Ovary (tissue), 3 donors: ENCODE measurements around the gene DUT.

Source experiments
- EP300 ChIP-seq: sonication (generic); formaldehyde crosslinking; IDR thresholded peaks from one replicate; pipeline ENCODE4 v1.6.1; 2017; ENCODE audit warnings: antibody characterized with exemption
- TF ChIP-seq, protein P1 (sequence below), 3 donors: fragments of 450-650 bp in 2 of 3; fragments of 200-600 bp in 1 of 3; IDR thresholded peaks; one replicate each; pipeline versions ENCODE4 v1.5.1 to v1.8.0; 2016 to 2022; ENCODE audit warnings: antibody characterized with exemption in 3 of 3, mild to moderate bottlenecking in 1 of 3
- donor health status: DM: no; HTN: no; CAD: no.

DNA sequence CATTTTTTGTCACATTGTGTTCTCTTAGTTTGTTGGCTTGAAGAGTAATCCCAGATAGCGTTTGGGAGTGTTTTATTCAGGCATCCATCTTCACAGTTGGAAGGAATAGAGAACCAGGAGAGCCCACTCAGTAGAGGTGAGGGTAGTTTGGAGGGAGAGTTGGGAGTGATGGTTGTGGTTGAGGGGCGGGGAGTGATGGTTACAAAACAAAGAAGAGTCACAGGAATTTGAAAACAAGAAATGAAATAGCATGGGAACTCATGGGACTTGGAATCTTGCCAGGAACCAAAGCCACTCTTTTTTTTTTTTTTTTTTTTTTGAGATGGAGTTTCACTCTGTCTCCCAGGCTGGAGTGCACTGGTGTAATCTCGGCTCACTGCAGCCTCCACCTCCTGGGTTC is 36.3 kb downstream of the DUT start:
- TF ChIP-seq, protein P1, sequence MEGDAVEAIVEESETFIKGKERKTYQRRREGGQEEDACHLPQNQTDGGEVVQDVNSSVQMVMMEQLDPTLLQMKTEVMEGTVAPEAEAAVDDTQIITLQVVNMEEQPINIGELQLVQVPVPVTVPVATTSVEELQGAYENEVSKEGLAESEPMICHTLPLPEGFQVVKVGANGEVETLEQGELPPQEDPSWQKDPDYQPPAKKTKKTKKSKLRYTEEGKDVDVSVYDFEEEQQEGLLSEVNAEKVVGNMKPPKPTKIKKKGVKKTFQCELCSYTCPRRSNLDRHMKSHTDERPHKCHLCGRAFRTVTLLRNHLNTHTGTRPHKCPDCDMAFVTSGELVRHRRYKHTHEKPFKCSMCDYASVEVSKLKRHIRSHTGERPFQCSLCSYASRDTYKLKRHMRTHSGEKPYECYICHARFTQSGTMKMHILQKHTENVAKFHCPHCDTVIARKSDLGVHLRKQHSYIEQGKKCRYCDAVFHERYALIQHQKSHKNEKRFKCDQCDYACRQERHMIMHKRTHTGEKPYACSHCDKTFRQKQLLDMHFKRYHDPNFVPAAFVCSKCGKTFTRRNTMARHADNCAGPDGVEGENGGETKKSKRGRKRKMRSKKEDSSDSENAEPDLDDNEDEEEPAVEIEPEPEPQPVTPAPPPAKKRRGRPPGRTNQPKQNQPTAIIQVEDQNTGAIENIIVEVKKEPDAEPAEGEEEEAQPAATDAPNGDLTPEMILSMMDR (IDR thresholded peaks at IDR 0.05) = no peak
- TF ChIP-seq EP300 = no peak
